NCI-H446 treated with DMSO at 0.1 percent for 48 hours (cell line): ENCODE data around the gene GPRIN1.
"Not testable (repeated sequence)": the region's sequence is repeated elsewhere in the genome, so short reads cannot be mapped to it uniquely, and the experiment has no call there.

ENCODE experiments used
- DNase-seq: peaks from one replicate; lab custom pipeline; 2025; lab: John Stamatoyannopoulos, UW

Gene GPRIN1

GRCh38 chr5:176574297-176574591 lies 35.7 kb downstream of the GPRIN1 start:
- no peak for DNase-seq

DNA sequence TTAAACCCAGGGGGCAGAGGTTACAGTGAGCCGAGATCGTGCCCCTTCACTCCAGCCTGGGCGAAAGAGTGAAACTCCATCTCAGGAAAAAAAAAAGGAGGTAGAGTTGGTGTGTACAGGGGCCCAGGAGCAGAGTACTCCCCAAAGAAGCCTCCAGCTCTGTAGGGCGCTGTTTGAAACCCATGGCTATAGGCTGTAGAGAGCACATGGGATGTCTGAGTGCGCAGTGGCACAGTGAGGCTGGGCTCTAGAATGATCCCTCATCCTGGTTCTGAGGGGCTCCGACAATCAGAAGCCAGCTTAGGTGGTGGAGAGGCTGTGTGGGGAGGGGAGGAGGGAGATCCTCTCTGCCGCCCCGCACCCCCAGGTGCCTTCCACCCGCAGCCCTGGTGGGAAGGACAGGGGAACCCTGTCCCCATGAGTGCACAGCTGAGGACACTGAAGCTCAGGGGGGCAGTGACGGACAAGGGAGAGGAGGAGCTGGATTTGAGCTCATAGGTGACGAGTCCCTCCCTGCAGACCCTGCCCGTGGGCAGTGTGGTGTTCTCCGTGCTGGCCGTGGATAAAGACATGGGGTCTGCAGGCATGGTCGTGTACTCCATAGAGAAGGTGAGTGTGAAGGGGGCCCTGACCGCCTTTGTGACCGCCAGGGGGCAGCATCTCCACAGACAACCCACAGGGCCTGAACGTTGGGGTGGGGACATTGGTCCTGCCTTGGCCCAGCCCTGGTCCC lies 36.2 kb downstream of the GPRIN1 start:
- no peak for DNase-seq

GRCh38 chr5:176570044-176570443 lies 39.9 kb downstream of the GPRIN1 start:
- no peak for DNase-seq

DNA sequence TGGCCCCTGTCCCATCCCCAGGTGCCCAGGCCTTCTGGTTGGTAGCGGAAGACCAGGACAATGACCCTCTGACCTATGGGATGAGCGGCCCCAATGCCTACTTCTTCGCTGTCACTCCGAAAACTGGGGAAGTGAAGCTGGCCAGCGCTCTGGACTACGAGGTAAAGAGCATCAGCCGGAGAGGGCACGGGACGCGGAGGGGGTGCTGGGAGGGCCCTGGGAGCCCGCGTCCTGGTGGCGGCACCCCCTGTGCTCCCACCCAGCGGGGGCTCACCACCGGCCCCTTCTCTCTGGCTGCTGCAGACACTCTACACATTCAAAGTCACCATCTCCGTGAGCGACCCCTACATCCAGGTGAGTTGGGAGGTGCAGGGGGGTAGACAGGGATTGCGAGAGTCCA lies 41.3 kb downstream of the GPRIN1 start:
- DNase-seq = no peak

GRCh38 chr5:176565760-176566288 lies 44.1 kb downstream of the GPRIN1 start:
- no peak for DNase-seq

GRCh38 chr5:176564002-176564401 lies 46.0 kb downstream of the GPRIN1 start:
- DNase-seq = no peak

DNA sequence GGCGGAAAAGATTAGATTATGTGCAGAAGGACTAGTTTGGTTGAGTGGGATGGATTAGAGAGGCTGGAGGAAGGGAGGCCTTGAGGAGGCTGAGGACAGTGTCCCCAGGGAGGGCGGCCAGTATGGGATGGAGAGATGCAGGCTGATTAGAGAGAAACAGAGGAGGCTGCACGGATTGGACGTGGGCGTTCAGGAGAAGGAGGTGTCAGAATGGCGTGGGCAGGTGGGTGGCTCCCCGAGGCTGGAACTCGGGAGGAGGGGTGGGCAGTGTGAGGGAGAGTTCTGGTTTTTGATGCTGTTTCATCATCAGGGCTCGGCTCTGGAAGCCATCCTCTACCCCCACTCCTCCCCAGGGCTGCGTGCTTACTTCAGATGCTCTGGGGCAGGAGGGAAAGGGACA lies 47.8 kb downstream of the GPRIN1 start:
- no peak for DNase-seq

DNA sequence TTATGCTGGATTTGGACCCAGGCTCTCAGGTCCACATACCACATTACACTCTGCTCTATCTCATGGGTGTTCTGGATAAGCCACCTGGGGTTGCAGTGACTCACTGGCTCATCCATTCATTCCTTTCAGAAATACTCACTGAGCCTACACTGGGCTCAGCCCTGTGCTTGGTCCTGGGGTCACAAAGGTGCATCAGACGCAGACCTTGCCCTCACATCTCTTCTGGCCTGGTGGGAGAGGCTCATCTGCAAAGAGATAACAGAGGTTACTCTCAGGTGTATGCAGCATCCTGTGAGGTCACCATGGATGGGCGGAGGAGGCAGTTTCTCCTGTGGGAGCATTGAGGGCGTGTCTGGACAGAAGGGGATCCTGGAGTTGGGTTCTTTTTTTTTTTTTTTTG lies 48.7 kb downstream of the GPRIN1 start:
- no peak for DNase-seq

- DNase-seq = no peak
These were observed 49.6 kb downstream of the GPRIN1 start for GRCh38 chr5:176560364-176560763.

GRCh38 chr5:176559683-176560082 lies 50.3 kb downstream of the GPRIN1 start:
- no peak for DNase-seq

- DNase-seq = no peak
These were observed 52.1 kb downstream of the GPRIN1 start for GRCh38 chr5:176557846-176558245.

- DNase-seq = no peak
These were observed 56.5 kb downstream of the GPRIN1 start for GRCh38 chr5:176553260-176554085.

DNA sequence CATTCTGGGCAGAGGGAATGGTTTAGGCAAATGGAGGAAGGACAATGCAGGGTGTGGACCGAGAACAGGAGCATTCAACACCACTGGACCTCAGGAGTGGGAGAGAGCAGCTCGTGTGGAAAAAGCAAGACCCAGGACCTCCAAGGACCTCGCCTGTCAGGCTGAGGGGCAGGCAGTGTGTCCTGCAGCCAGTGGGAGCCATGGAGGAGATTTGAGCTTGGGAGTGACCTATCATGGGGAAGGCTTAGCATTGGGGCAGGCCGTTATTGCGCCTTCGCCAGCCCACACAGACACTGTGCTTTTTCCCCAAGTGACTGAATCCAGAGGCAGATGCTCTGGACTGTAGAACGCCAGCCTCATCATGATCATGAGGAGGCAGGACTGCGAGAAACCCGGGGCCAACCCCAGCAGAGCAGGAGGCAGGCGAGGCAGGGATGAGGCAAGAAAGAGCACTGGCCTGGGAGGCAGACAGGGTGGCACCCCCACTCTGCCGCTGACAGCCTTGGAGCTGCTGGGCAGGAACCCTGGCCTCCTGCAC lies 57.6 kb downstream of the GPRIN1 start:
- DNase-seq = no peak

DNA sequence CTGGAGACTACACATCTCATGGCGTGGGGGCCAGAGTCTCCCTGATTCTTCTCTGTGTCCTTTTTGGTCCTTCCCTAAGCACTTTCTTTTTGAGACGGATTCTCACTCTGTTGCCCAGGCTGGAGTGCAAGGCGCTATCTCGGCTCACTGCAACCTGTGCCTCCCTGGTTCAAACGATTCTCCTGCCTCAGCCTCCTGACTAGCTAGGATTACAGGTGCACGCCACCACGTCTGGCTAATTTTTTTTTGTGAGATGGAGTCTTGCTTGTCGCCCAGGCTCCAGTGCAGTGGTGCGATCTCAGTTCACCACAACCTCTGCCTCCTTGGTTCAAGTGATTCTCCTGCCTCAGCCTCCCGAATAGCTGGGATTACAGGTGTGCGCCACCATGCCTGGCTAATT lies 59.0 kb downstream of the GPRIN1 start:
- DNase-seq = not testable (repeated sequence)

- DNase-seq = no peak
These were observed 59.6 kb downstream of the GPRIN1 start for GRCh38 chr5:176550275-176550831.

DNA sequence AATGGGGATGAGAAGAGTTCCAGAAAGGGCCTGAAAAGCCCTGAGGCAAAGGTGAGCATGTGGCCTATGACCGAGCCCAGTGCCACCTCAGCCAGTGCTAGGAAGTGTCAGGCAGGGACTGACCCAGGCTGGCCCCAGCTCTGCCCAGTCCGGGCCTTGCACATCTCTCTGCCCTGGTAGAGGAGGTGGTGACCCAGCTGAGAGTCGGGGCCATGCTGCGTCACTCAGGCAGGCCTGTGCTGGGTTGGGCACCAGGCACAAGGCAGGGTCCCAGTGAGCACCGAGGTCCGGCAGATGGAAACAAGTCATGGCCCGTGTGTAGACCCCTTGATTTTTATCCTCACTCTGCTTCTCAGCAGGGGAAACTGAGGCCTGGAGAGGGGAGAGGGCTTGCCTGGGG lies 60.1 kb downstream of the GPRIN1 start:
- DNase-seq = no peak

GRCh38 chr5:176548967-176549444 lies 61.0 kb downstream of the GPRIN1 start, which contains the start of gene CDHR2:
CDHR2 (plus strand) TSS chr5:176549342; CDS start chr5:176565353, 16,011 bp downstream.
- no peak for DNase-seq

DNA sequence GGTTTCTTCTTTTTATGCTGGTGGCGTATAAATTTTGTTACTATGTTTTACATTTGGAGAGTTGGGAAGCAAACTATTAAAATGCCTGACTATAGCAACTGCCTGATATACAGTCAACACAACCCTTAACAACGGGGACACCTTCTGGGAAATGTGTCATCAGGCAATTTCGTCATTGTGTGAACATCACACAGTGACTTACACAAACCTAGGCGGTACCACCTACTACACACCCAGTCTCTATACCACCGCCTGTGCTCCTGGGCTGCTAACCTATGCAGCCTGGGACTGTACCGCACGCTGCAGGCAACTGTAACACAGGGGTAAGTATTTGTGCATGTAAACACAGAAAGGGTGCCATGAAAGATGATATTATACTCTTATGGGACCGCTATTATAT lies 62.2 kb downstream of the GPRIN1 start:
- DNase-seq = no peak
